ENCODE results near the gene ZFYVE27.

Gene ZFYVE27

DNA sequence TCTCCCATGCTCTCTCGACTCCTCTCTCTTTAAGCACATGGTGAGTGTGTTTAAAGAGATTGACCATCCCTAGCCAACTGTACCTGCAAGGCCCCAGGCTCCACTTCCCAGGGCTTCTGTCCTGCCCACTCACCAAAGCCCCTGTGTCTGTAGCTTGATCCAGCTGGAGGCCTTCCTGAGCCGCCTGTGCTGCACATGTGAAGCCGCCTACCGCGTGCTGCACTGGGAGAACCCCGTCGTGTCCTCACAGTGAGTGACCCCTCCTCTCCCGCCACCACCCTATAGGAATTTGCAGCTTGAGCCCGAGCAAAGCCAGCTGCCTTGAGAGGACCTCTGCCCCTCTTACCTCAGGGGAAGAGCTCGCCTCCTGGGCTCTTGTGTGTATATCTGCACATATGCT is 11.2 kb downstream of the ZFYVE27 start (continued):
- TF ChIP-seq ZNF610 (tag by site-specific recombination; IDR thresholded peaks at IDR 0.05; ENCODE audit: borderline replicate concordance) (no peak), ZNF521 (tag by site-specific recombination; IDR thresholded peaks at IDR 0.05) (no peak), ZNF549 (tag by site-specific recombination; IDR thresholded peaks at IDR 0.05) (no peak), ZNF416 (tag by site-specific recombination; IDR thresholded peaks at IDR 0.05) (no peak), ZNF580 (tag by site-specific recombination; IDR thresholded peaks at IDR 0.05) (no peak), EGR2 (tag by site-specific recombination; IDR thresholded peaks at IDR 0.05; ENCODE audit: low read depth) (no peak)
- TF ChIP-seq, protein P1, sequence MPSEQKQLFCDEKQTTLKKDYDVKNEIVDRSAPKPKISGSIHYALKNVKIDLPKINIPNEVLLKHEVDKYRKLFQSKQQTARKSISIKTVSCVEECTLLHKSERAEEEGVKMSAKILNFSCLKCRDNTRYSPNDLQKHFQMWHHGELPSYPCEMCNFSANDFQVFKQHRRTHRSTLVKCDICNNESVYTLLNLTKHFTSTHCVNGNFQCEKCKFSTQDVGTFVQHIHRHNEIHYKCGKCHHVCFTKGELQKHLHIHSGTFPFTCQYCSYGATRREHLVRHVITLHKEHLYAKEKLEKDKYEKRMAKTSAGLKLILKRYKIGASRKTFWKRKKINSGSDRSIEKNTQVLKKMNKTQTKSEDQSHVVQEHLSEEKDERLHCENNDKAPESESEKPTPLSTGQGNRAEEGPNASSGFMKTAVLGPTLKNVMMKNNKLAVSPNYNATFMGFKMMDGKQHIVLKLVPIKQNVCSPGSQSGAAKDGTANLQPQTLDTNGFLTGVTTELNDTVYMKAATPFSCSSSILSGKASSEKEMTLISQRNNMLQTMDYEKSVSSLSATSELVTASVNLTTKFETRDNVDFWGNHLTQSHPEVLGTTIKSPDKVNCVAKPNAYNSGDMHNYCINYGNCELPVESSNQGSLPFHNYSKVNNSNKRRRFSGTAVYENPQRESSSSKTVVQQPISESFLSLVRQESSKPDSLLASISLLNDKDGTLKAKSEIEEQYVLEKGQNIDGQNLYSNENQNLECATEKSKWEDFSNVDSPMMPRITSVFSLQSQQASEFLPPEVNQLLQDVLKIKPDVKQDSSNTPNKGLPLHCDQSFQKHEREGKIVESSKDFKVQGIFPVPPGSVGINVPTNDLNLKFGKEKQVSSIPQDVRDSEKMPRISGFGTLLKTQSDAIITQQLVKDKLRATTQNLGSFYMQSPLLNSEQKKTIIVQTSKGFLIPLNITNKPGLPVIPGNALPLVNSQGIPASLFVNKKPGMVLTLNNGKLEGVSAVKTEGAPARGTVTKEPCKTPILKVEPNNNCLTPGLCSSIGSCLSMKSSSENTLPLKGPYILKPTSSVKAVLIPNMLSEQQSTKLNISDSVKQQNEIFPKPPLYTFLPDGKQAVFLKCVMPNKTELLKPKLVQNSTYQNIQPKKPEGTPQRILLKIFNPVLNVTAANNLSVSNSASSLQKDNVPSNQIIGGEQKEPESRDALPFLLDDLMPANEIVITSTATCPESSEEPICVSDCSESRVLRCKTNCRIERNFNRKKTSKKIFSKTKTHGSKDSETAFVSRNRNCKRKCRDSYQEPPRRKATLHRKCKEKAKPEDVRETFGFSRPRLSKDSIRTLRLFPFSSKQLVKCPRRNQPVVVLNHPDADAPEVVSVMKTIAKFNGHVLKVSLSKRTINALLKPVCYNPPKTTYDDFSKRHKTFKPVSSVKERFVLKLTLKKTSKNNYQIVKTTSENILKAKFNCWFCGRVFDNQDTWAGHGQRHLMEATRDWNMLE (tag by site-specific recombination; conservative IDR thresholded peaks at IDR 0.05; ENCODE audit: low read depth), result no peak

GRCh38 chr10:97752956-97753355 is 16.0 kb downstream of the ZFYVE27 start:
- Histone ChIP-seq H3K4me1 (ENCODE audit: control insufficient read depth, insufficient read depth, low read length) (no peaks in the 10 kb centered on the region), H3K27ac (ENCODE audit: extremely low read depth, low read depth, low read length) (no peak overlapping the region), H3K36me3 (ENCODE audit: control insufficient read depth in 2 of 2, insufficient read depth in 1 of 2, low read length in 2 of 2) (peaks cover 20 to 96% of the 10 kb centered on the region in 2 experiments), H3K9me3 (ENCODE audit: control insufficient read depth, insufficient read depth, low read depth, low read length) (no peaks in the 10 kb centered on the region), H3K4me3 (ENCODE audit: low read depth, low read length) (no peak overlapping the region)
- ChIA-PET CTCF (interaction anchor here (0.8 kb wide), 1 partner anchor 87 kb away, joined by 3 read pairs; no protein-coding TSS in a partner anchor), POLR2A (interaction anchor here (0.7 kb wide), 1 partner anchor 61 kb away, joined by 7 read pairs; no protein-coding TSS in a partner anchor)
- no peak for TF ChIP-seq KLF8 (tag by site-specific recombination; IDR thresholded peaks at IDR 0.05)
- TF ChIP-seq ZBTB8A (tag by site-specific recombination; IDR thresholded peaks at IDR 0.05), result no peak
- TF ChIP-seq ZNF426 (tag by site-specific recombination; IDR thresholded peaks at IDR 0.05), result no peak
- TF ChIP-seq, protein P2, sequence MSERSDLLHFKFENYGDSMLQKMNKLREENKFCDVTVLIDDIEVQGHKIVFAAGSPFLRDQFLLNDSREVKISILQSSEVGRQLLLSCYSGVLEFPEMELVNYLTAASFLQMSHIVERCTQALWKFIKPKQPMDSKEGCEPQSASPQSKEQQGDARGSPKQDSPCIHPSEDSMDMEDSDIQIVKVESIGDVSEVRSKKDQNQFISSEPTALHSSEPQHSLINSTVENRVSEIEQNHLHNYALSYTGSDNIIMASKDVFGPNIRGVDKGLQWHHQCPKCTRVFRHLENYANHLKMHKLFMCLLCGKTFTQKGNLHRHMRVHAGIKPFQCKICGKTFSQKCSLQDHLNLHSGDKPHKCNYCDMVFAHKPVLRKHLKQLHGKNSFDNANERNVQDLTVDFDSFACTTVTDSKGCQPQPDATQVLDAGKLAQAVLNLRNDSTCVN (tag by site-specific recombination; optimal IDR thresholded peaks at IDR 0.05), result no peak
- TF ChIP-seq YY1 (tag by site-specific recombination; IDR thresholded peaks at IDR 0.05), result no peak
- TF ChIP-seq, protein P3, sequence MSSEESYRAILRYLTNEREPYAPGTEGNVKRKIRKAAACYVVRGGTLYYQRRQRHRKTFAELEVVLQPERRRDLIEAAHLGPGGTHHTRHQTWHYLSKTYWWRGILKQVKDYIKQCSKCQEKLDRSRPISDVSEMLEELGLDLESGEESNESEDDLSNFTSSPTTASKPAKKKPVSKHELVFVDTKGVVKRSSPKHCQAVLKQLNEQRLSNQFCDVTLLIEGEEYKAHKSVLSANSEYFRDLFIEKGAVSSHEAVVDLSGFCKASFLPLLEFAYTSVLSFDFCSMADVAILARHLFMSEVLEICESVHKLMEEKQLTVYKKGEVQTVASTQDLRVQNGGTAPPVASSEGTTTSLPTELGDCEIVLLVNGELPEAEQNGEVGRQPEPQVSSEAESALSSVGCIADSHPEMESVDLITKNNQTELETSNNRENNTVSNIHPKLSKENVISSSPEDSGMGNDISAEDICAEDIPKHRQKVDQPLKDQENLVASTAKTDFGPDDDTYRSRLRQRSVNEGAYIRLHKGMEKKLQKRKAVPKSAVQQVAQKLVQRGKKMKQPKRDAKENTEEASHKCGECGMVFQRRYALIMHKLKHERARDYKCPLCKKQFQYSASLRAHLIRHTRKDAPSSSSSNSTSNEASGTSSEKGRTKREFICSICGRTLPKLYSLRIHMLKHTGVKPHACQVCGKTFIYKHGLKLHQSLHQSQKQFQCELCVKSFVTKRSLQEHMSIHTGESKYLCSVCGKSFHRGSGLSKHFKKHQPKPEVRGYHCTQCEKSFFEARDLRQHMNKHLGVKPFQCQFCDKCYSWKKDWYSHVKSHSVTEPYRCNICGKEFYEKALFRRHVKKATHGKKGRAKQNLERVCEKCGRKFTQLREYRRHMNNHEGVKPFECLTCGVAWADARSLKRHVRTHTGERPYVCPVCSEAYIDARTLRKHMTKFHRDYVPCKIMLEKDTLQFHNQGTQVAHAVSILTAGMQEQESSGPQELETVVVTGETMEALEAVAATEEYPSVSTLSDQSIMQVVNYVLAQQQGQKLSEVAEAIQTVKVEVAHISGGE (tag by site-specific recombination; conservative IDR thresholded peaks at IDR 0.05; ENCODE audit: low read depth), result no peak
- TF ChIP-seq ZSCAN5A (tag by site-specific recombination; IDR thresholded peaks at IDR 0.05), result no peak
- TF ChIP-seq, protein P4, sequence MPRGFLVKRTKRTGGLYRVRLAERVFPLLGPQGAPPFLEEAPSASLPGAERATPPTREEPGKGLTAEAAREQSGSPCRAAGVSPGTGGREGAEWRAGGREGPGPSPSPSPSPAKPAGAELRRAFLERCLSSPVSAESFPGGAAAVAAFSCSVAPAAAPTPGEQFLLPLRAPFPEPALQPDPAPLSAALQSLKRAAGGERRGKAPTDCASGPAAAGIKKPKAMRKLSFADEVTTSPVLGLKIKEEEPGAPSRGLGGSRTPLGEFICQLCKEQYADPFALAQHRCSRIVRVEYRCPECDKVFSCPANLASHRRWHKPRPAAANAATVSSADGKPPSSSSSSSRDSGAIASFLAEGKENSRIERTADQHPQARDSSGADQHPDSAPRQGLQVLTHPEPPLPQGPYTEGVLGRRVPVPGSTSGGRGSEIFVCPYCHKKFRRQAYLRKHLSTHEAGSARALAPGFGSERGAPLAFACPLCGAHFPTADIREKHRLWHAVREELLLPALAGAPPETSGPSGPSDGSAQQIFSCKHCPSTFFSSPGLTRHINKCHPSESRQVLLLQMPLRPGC (tag by site-specific recombination; IDR thresholded peaks at IDR 0.05), result no peak
- no peak for TF ChIP-seq ZNF707 (tag by site-specific recombination; IDR thresholded peaks at IDR 0.05)
- no peak for TF ChIP-seq ZNF501 (tag by site-specific recombination; IDR thresholded peaks at IDR 0.05)
- no peak for TF ChIP-seq HOXC10 (CRISPR knock-in tag; IDR thresholded peaks at IDR 0.05)
- TF ChIP-seq IKZF3 (tag by site-specific recombination; IDR thresholded peaks at IDR 0.05), result no peak
- no peak for TF ChIP-seq ZFP37 (tag by site-specific recombination; IDR thresholded peaks at IDR 0.05)
- no peak for TF ChIP-seq ZNF155 (tag by site-specific recombination; IDR thresholded peaks at IDR 0.05)
- no peak for TF ChIP-seq ZNF121 (tag by site-specific recombination; IDR thresholded peaks at IDR 0.05)

All from HEK293 (cell line).